Measurements from ENCODE around the gene CCL5. TPM values are rescaled to one million over a fixed set of nuclear protein-coding genes. Genes with fewer than 3 reads are reported as not detected.

Gene CCL5
- total and polyA plus RNA-seq, 10 of the 15 experiments (the other 5 are each of a cell fraction or from before 2014, with no cell fraction given) = 45.7 to 186 (median 90.8) TPM

DNA sequence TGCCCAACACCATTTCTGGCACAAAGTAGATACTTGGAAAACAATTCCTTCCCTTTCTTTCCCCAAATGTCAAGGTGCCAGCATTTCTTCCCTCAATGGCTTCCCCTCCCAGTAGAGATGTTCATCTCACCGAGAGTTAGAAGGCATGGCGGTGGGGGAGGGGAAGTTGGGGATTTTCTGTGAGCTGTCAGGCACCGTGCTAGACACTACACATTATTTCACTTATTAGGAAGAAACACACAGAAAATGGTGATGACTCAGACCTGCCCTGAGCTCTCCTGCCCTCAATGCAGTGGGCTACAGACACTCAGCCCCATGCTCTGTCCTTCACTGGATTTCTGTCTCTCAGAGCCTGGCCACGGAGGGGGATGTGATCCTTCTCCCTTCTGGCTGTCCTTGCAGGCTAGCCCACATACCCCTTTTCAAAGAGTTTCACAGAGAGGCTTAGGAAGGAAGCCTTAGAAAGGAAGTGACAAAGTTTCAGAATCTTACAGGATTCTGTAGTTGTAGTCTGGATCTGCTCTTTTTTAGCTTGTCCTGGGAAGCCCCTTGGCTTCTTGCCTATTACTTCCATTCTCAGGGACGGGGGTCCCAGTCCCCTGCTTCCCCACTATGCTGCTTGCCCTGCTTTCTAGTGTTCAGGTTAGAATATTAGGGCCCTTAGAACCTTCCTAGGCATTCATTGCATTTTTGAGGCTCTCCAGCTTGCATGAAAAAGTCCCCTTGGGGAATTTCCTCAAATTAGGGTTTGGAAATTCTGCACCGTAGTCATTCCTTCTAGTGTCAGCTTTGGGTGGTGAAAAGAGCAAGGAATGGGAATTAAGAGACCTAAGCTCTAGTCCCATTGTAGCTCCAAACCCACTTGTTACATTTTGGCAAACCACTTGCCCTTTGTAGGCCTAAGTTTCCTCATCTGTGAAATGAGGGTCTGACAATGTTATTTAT, 12.2 kb upstream of the CCL5 start (continued):
- TF ChIP-seq PRDM15 (CRISPR knock-in tag; IDR thresholded peaks at IDR 0.05) = no peak
- no peak for TF ChIP-seq TCF12 (IDR thresholded peaks at IDR 0.05; ENCODE audit: low read depth, low read length)
- TF ChIP-seq RBBP5 (conservative IDR thresholded peaks at IDR 0.05) = no peak
- no peak for TF ChIP-seq PAX5 (IDR thresholded peaks at IDR 0.05; ENCODE audit: borderline replicate concordance, low read depth, low read length)
- TF ChIP-seq NR2C1 (IDR thresholded peaks at IDR 0.05) = no peak
- no peak for TF ChIP-seq MTA3 (IDR thresholded peaks at IDR 0.05; ENCODE audit: borderline replicate concordance, low read length)
- TF ChIP-seq SUPT20H (IDR thresholded peaks at IDR 0.05; ENCODE audit: borderline replicate concordance, control insufficient read depth, low read depth, low read length) = no peak
- TF ChIP-seq ZNF24 (IDR thresholded peaks at IDR 0.05) = peak; percentile 20; the same call in 1 of the 2 replicates
- TF ChIP-seq CBX3 (IDR thresholded peaks at IDR 0.05; ENCODE audit: borderline replicate concordance, low read depth) = no peak
- no peak for TF ChIP-seq SP1 (IDR thresholded peaks at IDR 0.05; ENCODE audit: low read depth, low read length)
- peak; percentile 68 for TF ChIP-seq NFIC (IDR thresholded peaks at IDR 0.05; ENCODE audit: low read depth, low read length)
- TF ChIP-seq SKIL (IDR thresholded peaks at IDR 0.05; ENCODE audit: low read depth, poor library complexity, severe bottlenecking) = peak; percentile 60
- TF ChIP-seq NBN (IDR thresholded peaks at IDR 0.05) = no peak; the same call in 1 of the 2 replicates
- peak; percentile 40 for TF ChIP-seq JUNB (IDR thresholded peaks at IDR 0.05)
- TF ChIP-seq, protein P1, sequence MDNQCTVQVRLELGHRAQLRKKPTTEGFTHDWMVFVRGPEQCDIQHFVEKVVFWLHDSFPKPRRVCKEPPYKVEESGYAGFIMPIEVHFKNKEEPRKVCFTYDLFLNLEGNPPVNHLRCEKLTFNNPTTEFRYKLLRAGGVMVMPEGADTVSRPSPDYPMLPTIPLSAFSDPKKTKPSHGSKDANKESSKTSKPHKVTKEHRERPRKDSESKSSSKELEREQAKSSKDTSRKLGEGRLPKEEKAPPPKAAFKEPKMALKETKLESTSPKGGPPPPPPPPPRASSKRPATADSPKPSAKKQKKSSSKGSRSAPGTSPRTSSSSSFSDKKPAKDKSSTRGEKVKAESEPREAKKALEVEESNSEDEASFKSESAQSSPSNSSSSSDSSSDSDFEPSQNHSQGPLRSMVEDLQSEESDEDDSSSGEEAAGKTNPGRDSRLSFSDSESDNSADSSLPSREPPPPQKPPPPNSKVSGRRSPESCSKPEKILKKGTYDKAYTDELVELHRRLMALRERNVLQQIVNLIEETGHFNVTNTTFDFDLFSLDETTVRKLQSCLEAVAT (IDR thresholded peaks at IDR 0.05) = no peak
- TF ChIP-seq IKZF2 (IDR thresholded peaks at IDR 0.05) = peak in 1 of 2 experiments; percentile 22; a peak in 1 of 4 replicates
- TF ChIP-seq, protein P2, sequence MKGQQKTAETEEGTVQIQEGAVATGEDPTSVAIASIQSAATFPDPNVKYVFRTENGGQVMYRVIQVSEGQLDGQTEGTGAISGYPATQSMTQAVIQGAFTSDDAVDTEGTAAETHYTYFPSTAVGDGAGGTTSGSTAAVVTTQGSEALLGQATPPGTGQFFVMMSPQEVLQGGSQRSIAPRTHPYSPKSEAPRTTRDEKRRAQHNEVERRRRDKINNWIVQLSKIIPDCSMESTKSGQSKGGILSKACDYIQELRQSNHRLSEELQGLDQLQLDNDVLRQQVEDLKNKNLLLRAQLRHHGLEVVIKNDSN (IDR thresholded peaks at IDR 0.05; ENCODE audit: borderline replicate concordance, extremely low read length, insufficient read depth, low read depth, low read length) = no peak
- no peak for TF ChIP-seq NFYB (IDR thresholded peaks at IDR 0.05; ENCODE audit: insufficient read depth, low read depth, low read length)
- TF ChIP-seq TAF1 (IDR thresholded peaks at IDR 0.05; ENCODE audit: borderline replicate concordance, low read depth, low read length) = no peak
- TF ChIP-seq SRF (IDR thresholded peaks at IDR 0.05; ENCODE audit: low read depth in 2 of 2, low read length in 2 of 2) = no peak
- TF ChIP-seq SMAD1 (IDR thresholded peaks at IDR 0.05; ENCODE audit: low read depth, partially characterized antibody) = no peak
- TF ChIP-seq PAX8 (IDR thresholded peaks at IDR 0.05) = no peak
- peak; percentile 81; the same call in 1 of the 2 replicates for TF ChIP-seq SMARCA5 (IDR thresholded peaks at IDR 0.05)

Data from GM12878 (cell line).